ENCODE measurements around the gene CNEP1R1. TPM values are rescaled to one million over a fixed set of nuclear protein-coding genes. Genes with fewer than 3 reads are reported as not detected.

Gene CNEP1R1
- total RNA-seq, 1 experiment from 2014 or later: 18.5 TPM

DNA sequence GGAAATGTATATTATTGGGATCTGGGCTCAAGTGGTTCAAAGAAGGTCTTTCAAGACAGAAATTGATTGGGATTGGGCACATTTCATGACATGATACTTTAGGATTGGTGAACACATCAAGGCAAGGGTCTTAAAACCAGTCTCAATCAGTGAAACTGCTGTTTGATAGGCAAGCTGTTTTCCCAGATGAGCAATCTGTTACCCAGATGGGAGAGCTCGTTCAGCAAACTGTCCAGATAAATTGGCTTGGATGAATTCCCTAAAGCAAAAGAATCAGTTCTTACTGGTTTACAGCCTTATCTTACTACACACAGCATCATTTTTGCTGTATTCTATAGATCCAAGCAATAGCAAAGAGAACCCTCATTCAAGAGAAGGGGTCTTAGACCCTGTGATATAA is 31.0 kb upstream of the CNEP1R1 start:
- H3K27ac ChIP-seq (ENCODE audit: insufficient read length, low read depth, low read length): no peak overlapping the region
- no peak overlapping the region for H4K91ac ChIP-seq (ENCODE audit: insufficient read length, low read depth, low read length)
- H3K4me2 ChIP-seq (ENCODE audit: insufficient read depth, insufficient read length, low read length): no peak overlapping the region
- H4K20me1 ChIP-seq (ENCODE audit: control insufficient read depth, insufficient read depth, insufficient read length): no peaks in the 10 kb centered on the region
- H2BK20ac ChIP-seq (ENCODE audit: low read depth, low read length, poor library complexity, severe bottlenecking): no peak overlapping the region
- no peak overlapping the region for H2AK5ac ChIP-seq (ENCODE audit: insufficient read length, low read length)
- Mint-ChIP-seq H3K27me3 (ENCODE audit: low read depth) (peaks cover 13% of the 10 kb centered on the region), H3K36me3 (ENCODE audit: insufficient read depth in 1 of 3, low read depth in 3 of 3) (no peaks in the 10 kb centered on the region), H3K9me3 (no peaks in the 10 kb centered on the region), H3K27ac (no peak overlapping the region), H3K4me1 (peaks cover 2 to 4% of the 10 kb centered on the region in 2 experiments; a peak in 3 of 4 replicates), H3K4me3 (no peak overlapping the region)
- H3K79me1 ChIP-seq (ENCODE audit: insufficient read depth, low read depth, low read length, poor library complexity, severe bottlenecking): no peaks in the 10 kb centered on the region
- DNase-seq: no peak
- no peak for TF ChIP-seq CTCF (conservative IDR thresholded peaks at IDR 0.05)
- H3K23ac ChIP-seq (ENCODE audit: insufficient read length, low read depth, low read length): no peak overlapping the region
- no peaks in the 10 kb centered on the region for H3K79me2 ChIP-seq (ENCODE audit: insufficient read depth, low read length)
- no peak overlapping the region for H3T11ph ChIP-seq (ENCODE audit: low read length)
- no peak overlapping the region for H2BK5ac ChIP-seq (ENCODE audit: insufficient read length, low read length)
- H3K18ac ChIP-seq (ENCODE audit: insufficient read length, low read depth, low read length): no peak overlapping the region
- H2BK120ac ChIP-seq (ENCODE audit: low read depth, low read length, poor library complexity, severe bottlenecking): no peak overlapping the region
- no peak overlapping the region for H4K8ac ChIP-seq (replicated peaks; ENCODE audit: insufficient read length, low read depth, low read length)
- H3K4me1 ChIP-seq (ENCODE audit: insufficient read depth, low read length): no peaks in the 10 kb centered on the region; the same call in 1 of the 2 replicates
- H2AFZ ChIP-seq (ENCODE audit: low read length): no peak overlapping the region
- H2BK15ac ChIP-seq (ENCODE audit: low read depth, low read length): no peak overlapping the region
- no peaks in the 10 kb centered on the region for H3K27me3 ChIP-seq (ENCODE audit: insufficient read depth, low read length)
- no peaks in the 10 kb centered on the region for H3K23me2 ChIP-seq (ENCODE audit: insufficient read length, low read depth, low read length, poor library complexity, severe bottlenecking)
- H3K56ac ChIP-seq (ENCODE audit: insufficient read length, low read depth, low read length): no peak overlapping the region
- H3K9ac ChIP-seq (ENCODE audit: extremely low read depth, insufficient read length, low read length): no peak overlapping the region
- WGBS (ENCODE audit: extremely low coverage, insufficient read length, low lambda C conversion rate): no CpG with 5 or more reads among the region's 1 CpG
- no peaks in the 10 kb centered on the region for H3K9me3 ChIP-seq (ENCODE audit: control insufficient read depth, low read depth, low read length)
- H3K14ac ChIP-seq (ENCODE audit: insufficient read depth, low read length): no peak overlapping the region
- H3K4ac ChIP-seq (ENCODE audit: low read depth, low read length): no peak overlapping the region
- no peak overlapping the region for H2BK12ac ChIP-seq (ENCODE audit: insufficient read length, low read depth, low read length)
- no peak overlapping the region for H4K5ac ChIP-seq (ENCODE audit: insufficient read length, low read depth, low read length)

All from H9 (cell line).